AG08395 (cell line): ENCODE data around the gene TMEM127.
A peak's percentile ranks its signal among the peaks of the same experiment; 100 is the strongest.
"Not testable (repeated sequence)": the region's sequence is repeated elsewhere in the genome, so short reads cannot be mapped to it uniquely, and the experiment has no call there.

Experiments used
- DNase-seq: peaks from one replicate; pipeline ENCODE4 v3.0.0; 2012; ENCODE audit warnings: mixed read lengths, low spot score

The TMEM127 gene, protein sequence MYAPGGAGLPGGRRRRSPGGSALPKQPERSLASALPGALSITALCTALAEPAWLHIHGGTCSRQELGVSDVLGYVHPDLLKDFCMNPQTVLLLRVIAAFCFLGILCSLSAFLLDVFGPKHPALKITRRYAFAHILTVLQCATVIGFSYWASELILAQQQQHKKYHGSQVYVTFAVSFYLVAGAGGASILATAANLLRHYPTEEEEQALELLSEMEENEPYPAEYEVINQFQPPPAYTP

DNA sequence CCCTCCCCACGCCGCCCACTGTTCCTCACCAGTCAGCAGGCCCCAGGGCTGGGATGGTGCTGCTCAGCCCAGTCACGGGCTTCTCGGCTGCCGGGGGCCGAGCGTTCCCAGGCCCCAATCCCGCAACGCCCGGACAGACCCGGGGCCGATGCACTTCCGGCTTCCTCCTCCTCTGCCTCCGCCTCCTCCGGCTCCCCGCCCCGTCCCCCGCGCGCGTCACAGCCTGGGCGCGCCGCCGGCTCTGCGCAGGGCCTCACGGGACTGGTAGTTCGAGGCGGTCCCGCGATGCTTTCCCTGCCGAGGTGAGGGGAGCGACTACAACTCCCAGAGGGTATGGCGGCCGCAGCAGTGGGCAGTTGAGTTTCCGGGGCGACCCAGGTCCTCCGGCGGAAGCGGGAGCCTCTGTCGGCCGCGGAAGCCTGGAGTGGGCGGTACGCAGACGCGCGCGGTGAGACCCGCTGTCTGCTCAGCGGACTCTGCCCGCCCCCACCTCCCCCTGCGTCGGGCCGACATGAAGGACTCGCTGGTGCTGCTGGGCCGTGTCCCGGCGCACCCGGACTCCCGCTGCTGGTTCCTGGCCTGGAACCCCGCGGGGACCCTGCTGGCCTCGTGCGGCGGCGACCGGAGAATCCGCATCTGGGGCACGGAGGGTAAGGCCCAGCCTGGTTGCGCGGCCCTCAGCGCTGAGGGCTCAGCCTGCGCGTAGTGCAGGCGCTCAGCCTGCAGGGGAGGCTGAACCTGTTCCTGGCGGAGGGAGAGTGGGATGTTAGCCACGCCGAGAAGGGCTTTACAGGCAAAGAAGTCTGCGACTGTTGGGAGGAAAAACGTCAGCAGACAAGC, at the start of gene TMEM127, which contains the start of gene CIAO1:
Gene TMEM127 (minus strand): TSS at position 158 of the 840 bp plus-strand sequence. CDS start 616 bp downstream, outside the sequence.
Gene CIAO1 (plus strand): TSS at position 386 of the 840 bp plus-strand sequence. CDS start 126 bp downstream, at position 512.
- peak; percentile 98 for DNase-seq

DNA sequence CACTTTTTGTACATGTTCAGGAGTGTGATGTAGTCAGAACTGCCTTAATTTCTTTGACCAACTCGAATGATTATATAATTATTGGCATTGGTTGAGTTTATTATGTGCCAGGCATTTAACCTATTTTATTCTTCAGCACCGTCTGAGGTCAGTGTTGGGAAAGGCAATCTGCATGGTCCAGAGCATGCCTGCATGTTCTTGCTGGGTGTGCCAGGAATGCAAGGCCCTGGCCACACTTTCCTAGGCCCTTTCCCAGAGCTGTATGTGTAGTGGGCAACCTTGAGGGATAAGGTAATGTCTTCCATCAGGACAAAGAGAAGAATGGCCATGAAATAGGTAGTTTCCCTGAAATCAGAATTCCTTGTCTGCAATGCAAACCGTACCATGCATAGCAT, 49.2 kb upstream of the TMEM127 start:
- DNase-seq: no peak

DNA sequence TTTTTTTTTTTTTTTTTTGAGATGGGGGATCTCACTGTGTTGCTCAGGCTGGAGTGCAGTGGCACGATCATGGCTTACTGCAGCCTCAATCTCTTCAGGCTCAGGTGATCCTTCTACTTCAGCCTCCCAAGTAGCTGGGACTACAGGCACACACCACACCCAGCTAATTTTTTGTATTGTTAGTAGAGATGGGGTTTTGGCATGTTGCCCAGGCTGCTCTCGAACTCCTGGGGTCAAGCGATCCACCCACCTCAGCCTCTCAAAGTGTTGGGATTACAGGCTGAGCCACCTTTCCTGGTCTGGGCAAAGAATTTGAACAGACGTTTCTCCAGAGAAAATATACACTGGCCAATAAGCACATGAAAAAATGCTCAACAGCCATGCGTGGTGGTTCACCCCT, 42.5 kb upstream of the TMEM127 start:
- DNase-seq: no peak

DNA sequence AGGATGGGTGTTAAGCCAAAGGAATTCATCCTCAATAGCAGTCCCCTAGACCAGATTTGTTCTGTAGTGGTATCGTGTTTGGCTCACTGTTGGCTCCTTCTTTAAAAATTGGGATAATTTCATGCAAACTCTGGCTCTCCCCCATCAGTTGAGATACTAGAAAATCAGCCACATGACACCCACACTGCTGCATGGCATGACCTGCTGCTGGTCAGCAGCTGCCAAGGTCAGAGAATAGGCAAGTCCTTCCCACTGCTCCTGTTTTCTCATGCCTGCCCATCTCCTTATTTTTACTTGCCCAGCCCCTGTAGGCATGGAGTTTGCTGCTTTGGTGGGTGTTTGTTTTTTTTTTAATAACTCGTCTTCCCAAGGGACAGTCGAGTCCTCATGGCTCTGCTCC, 40.6 kb upstream of the TMEM127 start:
- DNase-seq: no peak

DNA sequence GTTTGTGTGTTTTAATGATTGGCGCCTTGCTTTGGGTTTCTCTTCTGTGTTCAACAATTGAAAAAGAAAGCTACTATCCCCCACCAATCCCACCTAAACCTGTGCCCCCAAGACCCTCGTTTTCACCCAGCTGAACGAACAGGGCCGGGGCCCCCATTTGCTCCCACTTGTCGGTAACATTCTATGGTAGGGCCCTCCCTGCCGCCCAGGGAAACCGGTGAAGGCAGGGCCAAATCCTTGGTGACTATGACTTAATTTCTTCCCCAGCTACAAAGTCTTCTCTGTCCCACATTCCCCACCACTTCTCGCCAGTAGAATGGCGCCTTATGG, 40.1 kb upstream of the TMEM127 start:
- DNase-seq: no peak

DNA sequence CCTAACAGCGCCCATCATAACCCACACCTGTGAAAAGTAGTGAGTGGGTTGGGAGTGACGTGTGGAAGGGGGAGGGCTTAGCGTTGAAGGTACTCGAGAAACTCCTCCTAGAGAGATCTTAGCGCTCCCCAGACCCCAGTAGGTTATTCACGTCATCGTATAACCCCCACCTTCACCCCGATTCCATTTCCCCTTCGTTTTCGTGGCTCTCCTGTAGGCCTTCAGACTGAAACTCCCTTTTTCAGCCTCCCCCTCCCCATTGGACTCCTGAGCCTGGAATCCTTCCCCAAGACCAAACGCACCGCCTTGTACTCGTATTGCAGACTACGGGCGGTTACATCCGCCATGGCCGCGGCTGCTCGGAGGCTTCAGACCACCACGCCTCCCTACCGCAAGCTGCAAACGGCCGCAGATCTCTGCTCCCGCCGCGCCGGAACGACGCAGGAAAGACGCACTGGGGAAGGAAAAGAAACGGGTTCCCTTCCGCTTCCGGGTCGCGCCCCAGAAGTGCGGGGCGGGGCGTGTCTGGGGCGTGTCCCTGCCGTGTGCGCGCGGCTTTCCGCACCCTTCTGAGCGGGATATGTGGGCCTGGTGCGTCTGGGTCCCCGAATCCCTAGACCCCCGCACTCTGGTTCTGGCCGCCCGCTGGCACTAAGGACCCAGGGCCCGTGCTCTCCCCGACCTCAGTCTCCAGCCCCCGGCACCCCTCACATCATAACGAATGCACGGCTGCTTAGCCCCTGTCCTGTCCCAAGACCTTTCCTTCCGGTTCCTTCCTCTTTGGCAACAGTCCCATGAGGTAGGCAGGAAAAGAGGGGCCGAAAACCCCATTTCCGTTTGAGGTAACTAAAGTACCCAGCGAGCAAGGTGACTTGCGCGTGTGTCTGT, 39.5 kb upstream of the TMEM127 start, which contains the start of gene SNRNP200:
Gene SNRNP200 (minus strand): TSS at position 456 of the 888 bp plus-strand sequence. CDS start 109 bp downstream, at position 347.
- peak; percentile 92 for DNase-seq

DNA sequence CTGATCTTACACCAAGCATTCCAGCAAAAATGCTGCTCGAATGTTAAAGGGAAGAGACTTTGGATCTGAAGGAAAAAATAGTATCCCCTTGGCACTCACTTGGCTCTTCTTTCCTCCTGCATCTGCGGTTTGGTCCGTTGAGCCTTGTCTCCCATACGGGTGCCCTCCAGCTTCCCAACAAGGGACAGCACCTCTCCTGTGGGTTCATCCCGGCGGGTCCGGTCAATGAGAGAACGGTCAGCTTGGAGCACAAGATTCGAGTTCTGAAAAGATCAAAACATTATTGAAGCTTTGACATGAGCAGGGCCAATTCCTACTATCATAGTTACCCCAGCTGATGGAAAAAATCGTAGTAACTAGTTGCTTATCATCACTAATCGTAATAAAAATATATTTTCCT, 38.8 kb upstream of the TMEM127 start:
- no peak for DNase-seq

DNA sequence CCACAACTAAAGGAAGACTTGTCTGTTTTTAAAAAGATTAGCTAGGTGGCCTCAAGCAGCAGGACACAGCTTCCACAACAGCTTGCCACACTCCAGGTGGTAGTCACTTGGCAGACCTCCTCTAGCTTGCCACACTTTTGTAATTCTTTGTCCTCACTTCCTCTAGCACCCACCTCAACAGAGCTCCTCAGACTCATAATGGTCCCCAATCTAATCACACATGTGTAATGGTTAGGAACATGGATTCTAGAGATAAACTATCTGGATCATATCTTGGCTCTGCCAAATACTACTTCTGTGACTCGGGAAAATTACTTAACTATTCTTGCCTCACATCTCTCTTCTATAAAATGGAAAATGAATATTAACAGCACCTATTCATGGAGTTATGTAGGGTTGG, 36.1 kb upstream of the TMEM127 start:
- no peak for DNase-seq

DNA sequence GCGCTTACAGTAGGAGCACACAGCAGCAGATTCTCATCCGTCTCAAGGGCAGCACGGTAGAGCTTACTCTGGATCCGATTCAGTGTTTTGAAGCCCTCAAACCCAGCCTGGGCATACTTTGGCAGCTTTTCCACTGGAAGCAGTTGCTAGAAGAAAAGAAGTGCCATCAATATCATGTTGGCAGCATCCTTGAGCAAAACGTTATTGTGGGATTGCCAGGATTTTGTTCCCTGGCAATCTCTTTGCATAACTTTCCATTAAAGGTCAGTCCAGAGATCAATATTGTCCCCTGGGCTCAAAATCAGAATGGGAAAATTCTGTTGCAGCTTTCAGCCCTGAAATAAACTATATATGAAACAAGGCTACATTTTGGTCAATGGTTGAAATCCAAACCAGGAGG, 31.1 kb upstream of the TMEM127 start:
- no peak for DNase-seq

DNA sequence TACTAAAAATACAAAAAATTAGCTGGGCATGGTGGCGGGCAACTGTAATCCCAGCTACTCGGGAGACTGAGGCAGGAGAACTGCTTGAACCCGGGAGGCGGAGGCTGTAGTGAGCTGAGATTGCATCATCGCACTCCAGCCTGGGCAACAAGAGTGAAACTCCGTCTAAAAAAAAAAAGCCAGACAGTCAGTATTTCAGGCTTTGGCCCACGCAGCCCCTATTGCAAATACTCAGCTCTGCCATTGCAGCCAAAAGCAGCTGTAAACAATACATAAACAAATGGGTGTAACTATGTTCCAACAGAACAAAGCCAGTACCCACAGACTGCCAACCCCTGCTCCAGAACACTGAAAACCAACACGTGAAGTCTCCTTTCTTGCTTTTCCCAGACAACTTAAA, 28.5 kb upstream of the TMEM127 start:
- not testable (repeated sequence) for DNase-seq

DNA sequence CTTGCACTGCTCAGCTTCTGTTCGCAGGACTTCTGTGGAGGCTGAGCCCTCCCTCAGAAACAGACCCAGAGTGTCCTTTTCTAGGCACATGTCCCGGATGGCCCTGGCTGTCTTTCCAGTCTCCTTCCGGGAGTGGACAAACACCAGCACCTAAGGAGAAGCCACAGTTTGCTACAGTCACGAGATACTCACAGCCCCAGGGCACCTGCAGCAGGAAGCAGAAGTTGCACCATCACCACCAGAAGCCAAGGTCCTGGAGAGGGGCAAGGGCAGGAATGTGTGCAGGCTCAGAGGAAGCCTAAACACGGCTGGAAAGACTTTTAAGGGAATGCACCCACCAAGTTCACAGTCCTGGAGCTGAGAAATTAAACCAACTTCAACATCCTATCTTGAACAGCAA, 26.0 kb upstream of the TMEM127 start:
- no peak for DNase-seq

DNA sequence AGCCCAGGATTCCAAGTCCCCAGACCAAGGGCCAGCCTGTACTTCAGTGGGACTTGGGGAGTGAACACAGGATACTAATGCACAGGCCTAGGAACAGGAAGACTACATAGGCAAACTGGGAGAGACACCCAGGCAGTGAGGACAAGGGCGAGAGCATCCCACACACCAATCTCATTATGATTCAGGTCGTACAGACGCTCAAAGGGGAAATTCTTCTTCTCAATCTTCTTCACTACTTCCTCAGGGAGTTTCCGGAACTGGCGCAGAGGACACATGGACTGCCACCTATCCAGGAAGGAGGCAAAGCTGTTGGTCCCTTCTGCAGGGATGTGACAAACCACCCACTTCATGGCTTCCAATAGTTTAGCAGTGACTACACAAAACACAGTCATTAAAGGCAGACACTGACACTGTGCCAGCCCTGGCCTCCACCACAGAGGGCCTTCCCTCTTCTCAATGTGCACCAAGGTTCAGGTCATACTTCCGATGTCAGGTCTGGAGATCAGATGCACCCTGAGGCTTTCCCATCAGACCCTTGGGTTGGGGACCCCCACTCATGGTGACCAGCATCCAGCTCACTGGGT, 21.6 kb upstream of the TMEM127 start:
- DNase-seq: no peak

DNA sequence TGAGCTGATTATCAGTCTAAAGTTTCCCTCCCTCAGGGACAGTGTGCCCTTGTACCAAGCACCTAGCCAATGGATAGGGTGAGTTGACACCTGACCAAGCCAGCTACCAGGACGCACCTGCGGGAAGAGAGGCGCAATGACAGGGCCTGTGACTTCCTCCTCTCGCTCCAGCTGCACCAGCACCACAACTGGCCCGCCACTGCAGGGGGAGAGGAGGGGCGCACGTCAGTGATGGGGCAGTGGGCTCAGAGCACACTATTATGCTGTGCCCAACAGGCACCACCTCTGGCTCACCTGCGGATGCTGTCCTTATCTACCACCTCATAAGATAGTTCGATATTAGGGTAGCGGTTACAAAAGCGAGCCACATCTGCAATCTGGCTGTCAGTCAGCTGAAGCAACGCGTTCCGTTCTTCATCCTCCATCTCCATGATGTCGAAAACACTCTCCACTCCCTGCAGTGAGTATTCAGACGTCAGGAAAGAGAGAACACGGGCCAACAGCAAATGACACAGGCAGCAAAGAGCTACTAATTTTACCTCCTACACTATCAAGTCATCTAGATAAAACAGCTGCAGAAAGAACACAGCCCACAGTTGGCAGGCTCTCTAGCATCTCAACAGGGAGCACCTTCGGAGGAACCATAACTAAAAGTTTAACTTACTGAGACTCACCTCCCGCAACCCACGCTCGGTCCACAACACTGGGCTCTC, 11.1 kb upstream of the TMEM127 start:
- no peak for DNase-seq

DNA sequence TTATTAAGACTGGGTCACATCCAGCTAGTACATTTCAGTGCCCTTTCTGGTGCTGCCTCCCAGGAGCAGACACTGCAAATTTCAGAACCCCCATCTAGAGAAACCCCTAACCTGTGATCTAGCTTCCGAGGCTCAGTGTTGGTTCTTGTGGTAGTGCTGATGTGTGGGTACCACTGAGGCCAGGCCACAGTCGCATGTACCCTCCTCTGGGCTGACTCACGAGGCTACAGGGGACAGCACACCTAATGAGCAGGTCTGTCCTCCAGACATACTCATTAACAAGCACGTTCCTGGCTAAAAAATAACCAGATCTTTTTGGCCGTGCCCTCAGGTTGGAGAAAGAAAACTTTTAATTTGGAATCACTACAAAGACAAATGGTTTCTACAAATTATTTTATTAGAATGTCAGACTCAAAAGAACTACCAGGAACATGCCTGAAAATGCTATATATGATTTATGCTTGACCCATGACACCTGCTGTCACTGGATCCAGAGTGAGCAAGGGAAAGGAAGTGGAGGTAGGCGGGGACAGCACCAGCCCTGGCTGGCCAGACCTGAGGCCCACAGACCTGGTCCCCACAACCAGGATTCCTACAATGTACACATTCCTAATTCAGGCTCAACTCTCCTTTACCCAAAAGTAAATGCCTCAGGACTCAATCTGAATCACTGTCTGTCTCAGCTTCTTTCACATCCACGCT, 8.7 kb upstream of the TMEM127 start:
- DNase-seq: no peak

DNA sequence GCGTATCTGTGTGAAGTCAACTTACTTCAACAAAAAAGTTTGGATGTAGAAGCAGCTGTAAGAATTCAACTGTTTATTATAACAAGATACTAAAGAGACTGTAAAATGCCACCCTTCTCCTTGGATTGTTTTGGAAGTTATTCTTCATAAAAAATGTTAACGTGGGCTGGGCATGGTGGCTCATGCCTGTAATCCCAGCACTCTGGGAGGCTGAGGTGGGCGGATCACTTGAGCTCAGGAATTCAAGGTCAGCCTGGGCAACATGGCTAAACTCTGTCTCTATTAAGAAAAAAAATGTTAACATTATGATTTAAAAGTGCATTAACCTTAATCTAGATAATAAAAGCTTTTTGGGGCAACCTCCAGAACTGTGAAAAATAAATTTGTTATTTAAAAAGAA, 8.0 kb upstream of the TMEM127 start:
- DNase-seq: no peak

DNA sequence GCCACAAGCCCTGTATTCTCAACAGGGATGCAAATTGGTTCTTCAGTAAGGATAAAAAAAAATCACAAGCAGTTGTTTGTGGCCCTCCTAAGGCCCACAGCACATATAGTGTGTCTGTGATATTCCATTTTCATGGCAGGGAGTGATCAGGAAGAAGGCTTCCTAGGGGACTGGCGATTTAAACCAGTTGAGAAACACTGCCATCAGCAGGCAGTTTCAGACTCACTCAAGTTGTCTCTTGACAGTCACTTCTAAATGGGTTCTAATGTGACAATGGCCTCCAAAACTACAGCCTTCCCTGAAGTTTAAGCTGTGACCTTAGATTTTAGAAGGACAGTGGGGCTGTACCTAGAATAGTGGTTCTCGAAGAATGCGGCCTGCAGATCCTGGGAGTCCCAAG, 6.2 kb upstream of the TMEM127 start:
- no peak for DNase-seq

DNA sequence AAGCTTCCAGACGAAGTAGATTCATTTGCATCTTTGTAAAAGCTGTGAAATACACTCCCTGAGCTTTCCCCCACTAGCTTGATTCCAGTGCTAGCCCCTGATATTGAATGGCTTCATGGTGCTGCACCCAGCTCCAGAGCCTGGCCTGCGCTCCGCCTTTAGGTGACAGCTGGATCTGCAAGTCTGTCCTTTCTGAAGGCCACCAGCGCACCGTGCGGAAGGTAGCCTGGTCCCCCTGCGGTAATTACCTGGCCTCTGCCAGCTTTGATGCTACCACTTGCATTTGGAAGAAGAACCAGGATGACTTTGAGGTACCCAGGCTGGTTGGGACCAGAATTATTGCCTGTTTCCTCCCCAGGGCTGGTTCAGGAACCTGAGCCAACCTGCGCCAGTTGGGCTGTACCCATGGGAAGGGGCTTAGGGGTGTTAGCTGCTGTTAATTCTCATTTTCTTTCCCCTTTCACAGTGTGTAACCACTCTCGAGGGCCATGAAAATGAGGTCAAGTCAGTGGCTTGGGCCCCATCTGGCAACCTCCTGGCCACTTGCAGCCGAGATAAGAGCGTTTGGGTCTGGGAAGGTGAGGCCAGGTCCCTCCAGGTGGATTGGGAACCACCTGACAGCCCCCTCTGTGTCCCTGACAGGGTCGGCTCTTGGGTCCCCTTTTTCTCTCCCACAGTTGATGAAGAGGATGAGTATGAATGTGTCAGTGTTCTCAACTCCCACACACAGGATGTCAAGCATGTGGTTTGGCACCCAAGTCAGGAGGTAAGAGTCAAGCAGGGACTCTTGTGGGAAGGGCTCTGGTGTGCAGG, 1.6 kb upstream of the TMEM127 start:
- DNase-seq: peak; percentile 24

DNA sequence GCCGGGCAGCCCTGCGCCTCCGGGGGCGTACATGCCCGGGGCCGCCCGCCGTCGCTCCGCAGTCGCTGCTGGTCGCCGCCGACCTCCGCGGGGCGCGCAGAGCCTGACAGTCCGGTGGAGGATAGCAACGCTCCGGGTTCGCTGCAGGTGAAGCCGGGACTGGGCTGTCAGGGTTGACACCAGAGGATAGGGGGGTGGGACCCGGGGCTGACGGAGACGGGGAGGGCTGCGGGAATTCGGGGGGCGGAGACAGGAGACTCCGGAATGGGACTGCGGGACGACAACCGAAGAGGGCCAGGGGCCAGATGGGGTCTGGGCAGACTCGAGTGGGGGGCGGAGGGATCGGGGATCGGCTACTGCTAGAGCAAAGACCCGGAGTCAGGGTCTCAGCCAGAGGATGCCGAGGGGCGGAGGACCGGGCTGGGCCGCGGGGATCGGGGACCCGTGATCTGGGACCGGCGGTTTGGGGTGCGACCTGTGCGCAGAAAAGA, 403 bp downstream of the TMEM127 start:
- DNase-seq: peak; percentile 47

DNA sequence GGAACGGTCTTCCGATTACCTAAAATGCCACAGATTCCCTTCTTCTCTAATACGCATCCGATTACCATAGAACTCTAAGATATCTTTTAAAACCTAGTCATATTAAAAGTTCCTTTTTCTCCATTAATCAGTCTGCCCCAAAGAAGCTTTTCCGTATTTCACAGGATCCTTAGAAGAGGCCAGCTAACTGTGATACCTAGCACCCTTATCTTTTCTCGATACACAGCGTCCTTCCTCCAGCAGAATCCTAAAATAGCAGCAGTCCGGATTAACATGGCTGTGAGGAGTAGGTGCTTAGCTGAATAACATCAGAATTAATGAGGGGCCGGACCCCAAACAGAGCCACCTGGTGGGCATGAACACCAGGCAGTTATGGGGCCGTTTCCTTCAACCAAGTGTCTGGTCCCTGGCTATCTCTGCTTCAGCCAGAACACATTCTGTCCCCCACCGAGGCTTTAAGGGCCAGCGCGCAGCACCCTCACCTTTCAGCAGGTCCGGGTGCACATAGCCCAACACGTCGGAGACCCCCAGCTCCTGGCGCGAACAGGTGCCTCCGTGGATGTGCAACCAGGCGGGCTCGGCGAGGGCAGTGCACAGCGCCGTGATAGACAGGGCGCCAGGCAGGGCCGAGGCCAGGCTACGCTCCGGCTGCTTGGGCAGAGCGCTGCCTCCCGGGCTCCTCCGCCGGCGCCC, 995 bp downstream of the TMEM127 start:
- DNase-seq: peak; percentile 36
